Activated CD8-positive, alpha-beta memory T cell treated with anti-CD3 and anti-CD28 coated beads, Interleukin-2, amount 50 U/mL, for 48 hours (primary cell): ENCODE results near the gene TMPRSS9.
"Not testable (repeated sequence)": the region's sequence is repeated elsewhere in the genome, so short reads cannot be mapped to it uniquely, and the experiment has no call there.

Experiments
- DNase-seq: peaks from one replicate; pipeline ENCODE4 v3.0.0-alpha.2; 2020

Gene TMPRSS9

DNA sequence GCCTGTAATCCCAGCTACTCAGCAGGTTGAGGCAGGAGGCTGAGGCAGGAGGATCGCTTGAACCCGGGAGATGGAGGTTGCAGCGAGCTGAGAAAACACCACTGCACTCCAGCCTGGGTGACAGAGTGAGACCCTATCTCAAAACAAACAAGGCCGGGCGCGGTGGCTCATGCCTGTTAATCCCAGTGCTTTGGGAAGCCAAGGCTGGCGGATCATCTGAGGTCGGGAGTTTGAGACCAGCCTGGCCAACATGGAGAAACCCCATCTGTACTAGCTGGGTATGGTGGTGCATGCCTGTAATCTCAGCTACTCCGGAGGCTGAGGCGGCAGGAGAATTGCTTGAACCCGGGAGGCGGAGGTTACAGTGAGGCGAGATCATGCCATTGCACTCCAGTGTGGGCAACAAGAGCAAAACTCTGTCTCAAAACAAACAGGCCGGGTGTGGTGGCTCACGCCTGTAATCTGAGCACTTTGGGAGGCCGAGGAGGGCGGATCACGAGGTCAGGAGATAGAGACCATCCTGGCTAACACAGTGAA, 35.3 kb downstream of the TMPRSS9 start:
- not testable (repeated sequence) for DNase-seq

DNA sequence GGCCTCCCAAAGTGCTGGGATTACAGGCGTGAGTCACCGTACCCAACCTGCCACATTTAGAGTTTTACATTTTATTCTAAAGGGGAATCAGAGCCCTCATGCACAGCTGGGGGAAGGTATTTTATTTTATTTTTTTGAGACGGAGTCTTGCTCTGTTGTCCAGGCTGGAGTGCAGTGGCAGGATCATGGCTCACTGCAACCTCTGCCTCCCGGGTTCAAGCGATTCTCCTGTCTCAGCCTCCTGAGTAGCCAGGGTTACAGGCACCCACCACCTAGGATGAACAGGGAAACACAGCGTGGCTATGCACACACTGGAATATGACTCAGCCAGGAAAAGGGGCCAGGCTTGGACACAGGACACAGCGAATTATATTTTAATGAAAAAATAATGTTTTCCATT, 37.1 kb downstream of the TMPRSS9 start:
- DNase-seq = not testable (repeated sequence)

DNA sequence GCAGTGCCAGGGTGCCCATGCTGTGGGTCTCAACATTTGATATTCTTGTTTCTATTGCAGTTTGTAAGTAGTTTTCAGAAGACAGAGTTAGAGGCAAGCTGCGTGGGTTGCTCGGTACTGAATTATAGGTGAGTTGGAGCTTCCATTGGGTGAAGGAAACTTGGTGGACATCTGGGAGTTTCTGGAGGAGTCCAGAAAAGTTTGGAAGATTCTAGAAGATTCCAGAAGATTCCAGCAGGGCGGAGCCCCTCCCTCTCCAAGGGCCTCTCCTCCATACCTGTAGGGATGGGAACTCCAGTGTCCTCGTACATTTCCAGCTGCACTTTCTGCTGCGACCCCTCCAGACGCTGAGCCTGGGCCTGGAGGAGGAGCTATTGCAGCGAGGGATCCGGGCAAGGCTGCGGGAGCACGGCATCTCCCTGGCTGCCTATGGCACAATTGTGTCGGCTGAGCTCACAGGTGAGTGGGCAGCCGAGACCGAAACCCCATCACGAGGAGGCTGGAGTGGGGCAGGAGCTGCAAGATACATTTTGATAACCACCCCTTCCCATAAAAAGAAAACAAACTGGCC, 38.8 kb downstream of the TMPRSS9 start:
- no peak for DNase-seq

DNA sequence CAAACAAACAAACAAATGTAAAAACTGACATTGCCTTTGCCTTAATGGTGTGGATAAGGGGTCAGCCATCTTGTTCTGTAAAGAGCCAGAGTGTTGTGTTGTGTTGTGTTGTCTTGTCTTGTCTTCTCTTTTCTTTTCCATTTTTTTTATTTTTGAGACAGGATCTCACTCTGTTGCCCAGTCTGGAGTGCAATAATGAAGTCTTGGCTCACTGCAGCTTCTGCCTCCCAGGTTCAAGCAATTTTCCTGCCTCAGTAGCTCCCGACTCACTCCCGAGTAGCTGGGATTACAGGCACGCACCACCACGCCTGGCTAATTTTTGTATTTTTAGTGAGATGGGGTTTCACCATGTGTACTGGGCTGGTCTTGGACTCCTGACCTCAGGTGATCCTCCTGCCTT, 39.5 kb downstream of the TMPRSS9 start:
- no peak for DNase-seq

DNA sequence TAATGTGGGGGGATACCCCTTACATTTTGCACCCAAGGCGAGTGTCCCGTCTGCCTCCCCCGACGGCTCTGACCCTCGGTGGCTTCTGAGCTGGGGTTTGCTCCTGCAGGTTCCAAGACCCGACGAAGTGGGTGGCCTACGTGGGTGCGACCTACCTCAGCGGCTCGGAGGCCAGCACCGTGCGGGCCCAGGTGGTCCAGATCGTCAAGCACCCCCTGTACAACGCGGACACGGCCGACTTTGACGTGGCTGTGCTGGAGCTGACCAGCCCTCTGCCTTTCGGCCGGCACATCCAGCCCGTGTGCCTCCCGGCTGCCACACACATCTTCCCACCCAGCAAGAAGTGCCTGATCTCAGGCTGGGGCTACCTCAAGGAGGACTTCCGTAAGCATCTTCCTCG, 48.2 kb downstream of the TMPRSS9 start:
- DNase-seq = no peak

DNA sequence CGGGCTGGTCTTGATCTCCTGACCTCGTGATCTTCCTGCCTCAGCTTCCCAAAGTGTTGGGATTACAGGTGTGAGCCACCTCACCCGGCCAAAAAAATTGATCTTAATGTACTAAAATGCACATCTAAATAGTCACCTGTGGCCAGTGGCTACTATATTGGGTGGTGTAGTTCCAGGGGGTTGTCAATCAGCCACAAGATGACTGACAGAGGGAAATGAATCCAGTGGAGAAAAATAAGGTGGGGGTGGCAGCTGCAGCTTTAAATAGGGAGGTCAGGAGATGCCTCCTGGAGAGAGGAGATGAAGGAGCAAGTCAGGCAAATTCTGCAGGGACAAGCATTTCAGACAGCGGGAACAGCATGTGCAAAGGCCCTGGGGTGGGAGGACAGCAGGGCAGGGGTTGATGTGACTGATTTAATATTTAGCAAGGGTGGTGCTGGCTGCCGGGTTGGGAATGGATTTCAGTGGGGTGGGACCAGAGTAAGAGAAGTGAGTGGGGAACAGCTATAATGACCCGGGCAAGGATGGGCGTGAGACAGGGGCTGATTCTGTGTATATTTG, 49.4 kb downstream of the TMPRSS9 start:
- no peak for DNase-seq

DNA sequence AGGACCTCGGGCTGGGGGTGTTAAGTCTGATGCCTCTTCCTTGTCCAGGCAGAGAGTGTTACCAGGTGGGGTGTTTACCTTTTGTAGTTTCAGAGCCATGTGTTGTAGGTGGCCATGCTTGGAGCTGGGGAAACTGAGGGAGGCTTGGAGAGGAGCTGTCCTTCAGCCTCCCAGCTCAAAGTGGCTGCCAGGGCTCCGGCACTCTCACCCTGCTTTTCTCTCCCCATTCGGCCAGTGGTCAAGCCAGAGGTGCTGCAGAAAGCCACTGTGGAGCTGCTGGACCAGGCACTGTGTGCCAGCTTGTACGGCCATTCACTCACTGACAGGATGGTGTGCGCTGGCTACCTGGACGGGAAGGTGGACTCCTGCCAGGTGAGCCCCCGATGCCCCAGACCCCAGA, 50.0 kb downstream of the TMPRSS9 start:
- no peak for DNase-seq

DNA sequence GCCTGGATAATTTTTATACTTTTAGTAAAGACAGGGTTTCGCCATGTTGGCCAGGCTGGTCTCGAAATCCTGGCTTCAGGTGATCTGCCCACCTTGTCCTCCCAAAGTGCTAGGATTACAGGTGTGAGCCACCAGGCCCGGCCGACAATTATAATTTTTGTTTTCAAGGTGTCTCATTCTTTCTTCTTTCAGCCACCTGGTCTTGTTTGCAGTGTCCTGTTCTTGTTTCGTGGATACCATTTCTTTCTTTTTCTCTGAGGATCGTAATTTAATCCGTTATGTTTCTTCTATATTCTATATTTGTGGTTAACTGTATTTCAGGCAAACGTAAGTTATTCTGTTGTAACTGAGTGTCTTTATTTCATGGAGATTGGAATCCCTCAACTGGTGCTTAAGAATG, 51.6 kb downstream of the TMPRSS9 start:
- DNase-seq = no peak

DNA sequence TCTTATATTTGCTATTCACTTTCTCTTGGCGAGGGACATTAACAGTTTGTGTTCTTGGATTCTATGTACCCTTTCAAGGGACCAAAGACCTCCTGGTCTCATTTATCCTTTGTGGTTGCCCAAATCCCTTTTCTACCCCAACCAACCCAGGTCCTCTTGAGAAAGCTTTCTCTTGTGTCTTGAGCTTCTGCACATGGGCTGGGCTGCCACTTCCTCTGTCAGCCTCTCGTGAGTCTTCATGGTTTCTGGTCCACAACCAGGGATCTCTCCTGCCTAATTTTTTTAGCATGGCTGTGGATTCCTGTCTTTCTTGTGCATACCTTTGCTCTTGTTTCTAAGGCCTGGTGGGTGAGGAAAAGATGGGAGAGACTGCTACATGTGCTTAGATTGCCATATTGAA, 52.4 kb downstream of the TMPRSS9 start:
- DNase-seq = no peak

DNA sequence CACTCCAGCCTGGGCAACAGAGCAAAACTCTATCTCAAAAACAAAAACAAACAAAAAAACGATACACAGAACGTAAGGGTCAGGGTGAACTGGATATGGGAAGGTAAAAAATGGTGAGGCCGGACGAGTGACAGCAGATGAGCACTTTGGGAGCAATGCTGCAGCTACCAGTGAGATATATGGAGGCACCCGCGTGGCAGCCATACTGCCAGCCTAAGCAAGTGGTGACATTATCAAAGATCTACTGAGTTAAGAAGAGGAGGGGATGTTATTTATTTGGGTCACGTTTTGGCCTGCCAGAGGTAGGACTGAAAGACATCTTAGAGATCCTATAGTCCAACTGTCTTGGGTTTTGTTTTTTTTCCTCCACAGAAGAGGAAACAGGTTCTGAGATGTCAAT, 53.1 kb downstream of the TMPRSS9 start:
- DNase-seq = no peak

DNA sequence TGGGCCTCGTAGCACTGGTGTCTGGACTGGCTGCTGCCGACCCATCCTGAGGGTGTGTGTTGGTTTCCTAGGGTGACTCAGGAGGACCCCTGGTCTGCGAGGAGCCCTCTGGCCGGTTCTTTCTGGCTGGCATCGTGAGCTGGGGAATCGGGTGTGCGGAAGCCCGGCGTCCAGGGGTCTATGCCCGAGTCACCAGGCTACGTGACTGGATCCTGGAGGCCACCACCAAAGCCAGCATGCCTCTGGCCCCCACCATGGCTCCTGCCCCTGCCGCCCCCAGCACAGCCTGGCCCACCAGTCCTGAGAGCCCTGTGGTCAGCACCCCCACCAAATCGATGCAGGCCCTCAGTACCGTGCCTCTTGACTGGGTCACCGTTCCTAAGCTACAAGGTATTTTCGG, 53.6 kb downstream of the TMPRSS9 start:
- DNase-seq = no peak

DNA sequence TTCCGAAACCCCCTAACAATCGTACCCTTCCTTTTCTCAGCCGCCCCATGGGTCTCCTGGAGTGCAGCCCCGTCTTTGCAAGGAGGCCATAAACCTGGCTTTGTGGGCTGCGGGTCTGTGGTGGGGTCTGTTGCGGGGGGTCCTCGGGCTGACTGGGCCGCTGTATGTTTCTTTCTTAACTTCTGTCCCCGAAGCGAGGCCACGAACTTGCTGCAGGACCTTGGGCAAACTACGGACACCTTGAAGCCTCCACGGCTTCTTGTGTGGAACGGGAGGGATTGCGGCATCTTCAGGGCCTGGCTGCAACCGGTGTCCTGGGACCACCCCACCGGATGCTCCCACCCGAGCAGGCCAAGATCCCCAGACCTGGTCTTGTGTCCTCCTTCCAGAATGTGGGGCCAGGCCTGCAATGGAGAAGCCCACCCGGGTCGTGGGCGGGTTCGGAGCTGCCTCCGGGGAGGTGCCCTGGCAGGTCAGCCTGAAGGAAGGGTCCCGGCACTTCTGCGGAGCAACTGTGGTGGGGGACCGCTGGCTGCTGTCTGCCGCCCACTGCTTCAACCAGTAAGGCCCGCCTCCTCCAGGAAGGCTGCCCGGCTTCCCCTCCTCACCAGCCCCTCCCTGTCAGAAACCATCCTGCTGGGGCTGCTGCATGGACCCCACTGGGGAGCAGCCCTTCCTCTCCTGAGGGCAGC, 55.4 kb downstream of the TMPRSS9 start:
- no peak for DNase-seq

DNA sequence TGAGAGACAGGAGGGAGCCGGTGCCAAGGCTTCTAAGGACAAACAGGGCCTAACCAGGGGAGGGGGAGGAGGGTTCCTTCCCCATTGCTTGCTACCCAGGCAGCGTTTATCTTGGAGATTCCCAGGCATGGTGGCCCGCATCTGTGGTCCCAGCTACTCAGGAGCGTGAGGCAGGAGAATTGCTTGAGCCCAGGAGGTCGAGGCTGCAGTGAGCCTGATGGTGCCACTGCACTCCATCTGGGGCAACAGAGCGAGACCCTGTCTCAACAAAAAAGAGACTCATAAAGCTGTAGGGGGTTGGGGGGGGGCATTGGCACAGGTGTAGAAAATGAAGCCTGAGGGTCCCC, 55.9 kb downstream of the TMPRSS9 start:
- DNase-seq = no peak

DNA sequence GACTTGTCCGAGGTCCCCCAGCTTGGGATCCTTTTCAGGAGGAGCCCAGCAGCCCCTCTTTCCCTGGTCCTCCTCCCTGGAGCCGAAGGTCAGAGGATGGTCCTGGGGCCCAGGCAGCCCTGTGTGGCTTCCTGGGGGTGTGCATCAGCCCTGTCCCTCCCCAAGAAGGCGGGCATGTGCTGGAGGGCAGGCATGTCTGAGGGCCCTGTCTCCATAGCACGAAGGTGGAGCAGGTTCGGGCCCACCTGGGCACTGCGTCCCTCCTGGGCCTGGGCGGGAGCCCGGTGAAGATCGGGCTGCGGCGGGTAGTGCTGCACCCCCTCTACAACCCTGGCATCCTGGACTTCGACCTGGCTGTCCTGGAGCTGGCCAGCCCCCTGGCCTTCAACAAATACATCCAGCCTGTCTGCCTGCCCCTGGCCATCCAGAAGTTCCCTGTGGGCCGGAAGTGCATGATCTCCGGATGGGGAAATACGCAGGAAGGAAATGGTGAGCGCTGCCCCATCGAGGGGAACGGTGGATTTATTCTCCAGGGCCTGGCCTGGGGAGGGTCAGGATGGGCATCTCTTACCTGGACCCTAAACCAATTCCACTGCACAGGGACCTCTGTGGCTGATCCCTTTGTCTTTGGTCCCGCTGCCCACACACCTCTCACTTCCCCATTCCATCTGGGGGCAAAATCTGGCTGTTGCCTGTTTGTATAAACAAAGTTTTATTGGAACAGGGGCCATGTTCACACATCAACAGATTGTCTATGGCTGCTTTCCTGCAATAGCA, 56.4 kb downstream of the TMPRSS9 start:
- no peak for DNase-seq

DNA sequence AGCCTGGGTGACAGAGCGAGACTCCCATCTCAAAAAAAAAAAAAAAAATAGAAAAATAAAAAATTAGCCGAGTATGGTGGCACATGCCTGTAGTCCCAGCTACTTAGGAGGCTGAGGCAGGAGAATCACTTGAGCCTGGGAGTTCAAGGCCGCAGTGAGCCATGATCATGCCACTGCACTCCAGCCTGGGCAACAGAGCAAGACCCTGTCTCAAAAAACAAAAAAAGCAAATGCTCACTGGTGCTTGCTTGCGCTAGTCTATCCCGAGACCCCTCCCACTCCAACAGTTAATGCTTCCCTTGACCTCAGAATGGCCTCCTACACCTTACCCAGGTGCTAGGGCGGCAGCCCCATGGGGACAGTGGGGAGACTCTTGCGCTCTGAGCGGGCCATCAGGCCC, 57.4 kb downstream of the TMPRSS9 start:
- DNase-seq = not testable (repeated sequence)

DNA sequence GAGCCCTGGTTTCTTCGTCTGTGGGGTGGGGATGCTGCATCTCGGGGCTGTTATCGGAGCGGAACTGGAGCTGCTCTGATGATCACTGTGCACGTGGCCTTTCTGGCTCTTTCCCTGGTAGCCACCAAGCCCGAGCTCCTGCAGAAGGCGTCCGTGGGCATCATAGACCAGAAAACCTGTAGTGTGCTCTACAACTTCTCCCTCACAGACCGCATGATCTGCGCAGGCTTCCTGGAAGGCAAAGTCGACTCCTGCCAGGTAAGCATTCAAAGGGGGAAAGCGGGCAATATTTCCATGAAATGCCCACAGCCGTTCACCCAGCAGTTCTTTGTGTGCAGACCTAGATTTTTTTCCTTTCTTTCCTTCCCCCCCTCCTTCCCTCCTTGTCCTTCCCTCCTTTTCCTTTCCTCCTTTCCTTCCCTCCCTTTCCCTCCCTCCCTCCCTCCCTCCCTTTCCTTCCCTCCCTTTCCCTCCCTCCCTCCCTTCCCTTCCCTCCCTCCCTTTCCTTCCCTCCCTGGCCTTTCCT, 57.9 kb downstream of the TMPRSS9 start:
- no peak for DNase-seq

DNA sequence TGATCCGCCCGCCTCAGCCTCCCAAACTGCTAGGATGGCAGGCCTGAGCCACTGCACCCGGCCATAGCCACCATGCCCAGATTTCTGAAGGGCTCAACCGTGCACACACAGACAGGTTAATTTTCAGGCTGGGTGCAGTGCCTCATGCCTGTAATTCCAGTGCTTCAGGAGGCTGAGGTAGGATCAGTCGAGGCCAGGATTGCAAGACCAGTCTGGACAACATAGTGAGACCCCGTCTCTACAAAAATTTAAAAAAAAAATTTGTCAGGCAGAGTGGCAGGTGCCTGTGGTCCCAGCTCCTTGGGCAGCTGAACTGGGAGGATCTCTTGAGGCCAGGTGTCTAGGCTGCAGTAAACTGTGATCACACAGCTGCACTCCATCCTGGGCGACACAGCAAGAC, 59.7 kb downstream of the TMPRSS9 start:
- no peak for DNase-seq

DNA sequence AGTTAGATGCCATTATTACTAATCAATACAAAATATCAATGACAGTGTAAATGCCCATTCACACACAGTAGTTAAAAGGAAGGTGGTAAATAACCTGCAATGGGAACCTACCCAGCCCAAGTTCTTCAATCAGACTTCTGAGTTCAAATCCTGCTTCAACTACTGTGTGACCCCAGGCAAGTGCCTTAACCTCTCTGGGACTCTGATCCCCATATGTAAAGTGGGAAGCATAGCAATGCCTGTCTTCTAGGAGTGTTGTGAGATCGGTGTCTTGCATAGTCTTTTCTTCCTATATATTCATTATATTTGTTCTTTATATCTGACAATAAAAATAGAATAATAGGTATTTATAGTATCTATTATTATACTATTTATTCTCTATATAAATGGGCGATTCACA, 60.4 kb downstream of the TMPRSS9 start:
- no peak for DNase-seq

DNA sequence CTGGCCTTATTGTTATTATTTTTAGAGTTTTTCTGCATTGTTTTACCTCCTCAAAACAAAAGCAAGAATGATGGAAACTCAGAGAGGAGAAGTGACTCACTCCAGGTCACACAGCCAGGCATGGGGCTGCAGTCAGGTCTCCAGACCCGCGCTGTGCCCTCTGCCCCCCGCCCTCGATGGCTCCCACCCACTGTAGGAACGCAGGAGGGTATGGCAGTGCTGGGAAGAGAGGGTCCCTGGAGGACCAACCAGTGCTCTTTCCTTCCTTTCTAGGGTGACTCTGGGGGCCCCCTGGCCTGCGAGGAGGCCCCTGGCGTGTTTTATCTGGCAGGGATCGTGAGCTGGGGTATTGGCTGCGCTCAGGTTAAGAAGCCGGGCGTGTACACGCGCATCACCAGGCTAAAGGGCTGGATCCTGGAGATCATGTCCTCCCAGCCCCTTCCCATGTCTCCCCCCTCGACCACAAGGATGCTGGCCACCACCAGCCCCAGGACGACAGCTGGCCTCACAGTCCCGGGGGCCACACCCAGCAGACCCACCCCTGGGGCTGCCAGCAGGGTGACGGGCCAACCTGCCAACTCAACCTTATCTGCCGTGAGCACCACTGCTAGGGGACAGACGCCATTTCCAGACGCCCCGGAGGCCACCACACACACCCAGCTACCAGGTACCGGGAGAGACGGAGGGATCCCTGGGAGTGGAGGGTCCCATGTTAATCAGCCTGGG, 61.7 kb downstream of the TMPRSS9 start:
- no peak for DNase-seq

DNA sequence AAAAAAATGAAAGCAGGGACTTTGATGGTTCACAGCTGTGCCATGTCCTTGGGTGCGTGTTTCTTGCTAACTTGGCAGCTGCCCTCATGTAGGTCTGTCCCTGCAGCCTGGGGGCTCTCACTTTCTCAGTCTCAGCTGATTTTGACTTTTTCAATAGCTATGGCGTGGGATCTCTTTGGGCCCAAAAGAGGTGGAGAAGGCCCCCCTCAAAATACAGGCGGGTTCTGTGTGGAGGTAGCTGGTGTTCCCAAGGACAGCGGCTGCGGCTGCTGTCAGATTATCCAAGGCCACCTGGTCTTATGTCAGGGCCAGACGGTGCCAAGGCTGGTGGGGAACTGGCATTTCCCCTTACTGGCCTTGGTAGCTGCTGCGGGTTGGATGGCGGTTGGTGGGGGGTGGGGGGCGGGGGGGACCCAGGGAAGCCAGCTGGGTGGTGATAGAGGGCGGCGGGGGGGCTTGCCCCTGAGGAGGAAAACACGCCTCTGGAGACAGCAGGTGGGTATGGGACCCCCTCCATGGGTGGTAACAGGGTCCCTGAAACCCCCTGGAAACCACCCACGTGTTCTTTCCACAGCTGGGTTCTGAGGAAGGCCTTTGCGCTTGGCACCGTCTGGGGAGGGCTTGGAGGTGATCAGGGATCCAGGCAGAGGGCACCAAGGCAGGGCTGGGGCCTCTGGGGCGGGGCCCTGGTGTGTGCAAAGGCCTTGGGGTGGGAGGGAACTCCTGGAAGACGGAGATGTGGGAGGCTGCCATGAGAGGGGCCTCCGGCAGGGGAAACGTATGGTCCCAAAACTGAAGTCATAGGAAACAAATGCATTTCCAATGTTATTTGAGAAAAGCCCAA, 63.2 kb downstream of the TMPRSS9 start:
- DNase-seq = no peak

DNA sequence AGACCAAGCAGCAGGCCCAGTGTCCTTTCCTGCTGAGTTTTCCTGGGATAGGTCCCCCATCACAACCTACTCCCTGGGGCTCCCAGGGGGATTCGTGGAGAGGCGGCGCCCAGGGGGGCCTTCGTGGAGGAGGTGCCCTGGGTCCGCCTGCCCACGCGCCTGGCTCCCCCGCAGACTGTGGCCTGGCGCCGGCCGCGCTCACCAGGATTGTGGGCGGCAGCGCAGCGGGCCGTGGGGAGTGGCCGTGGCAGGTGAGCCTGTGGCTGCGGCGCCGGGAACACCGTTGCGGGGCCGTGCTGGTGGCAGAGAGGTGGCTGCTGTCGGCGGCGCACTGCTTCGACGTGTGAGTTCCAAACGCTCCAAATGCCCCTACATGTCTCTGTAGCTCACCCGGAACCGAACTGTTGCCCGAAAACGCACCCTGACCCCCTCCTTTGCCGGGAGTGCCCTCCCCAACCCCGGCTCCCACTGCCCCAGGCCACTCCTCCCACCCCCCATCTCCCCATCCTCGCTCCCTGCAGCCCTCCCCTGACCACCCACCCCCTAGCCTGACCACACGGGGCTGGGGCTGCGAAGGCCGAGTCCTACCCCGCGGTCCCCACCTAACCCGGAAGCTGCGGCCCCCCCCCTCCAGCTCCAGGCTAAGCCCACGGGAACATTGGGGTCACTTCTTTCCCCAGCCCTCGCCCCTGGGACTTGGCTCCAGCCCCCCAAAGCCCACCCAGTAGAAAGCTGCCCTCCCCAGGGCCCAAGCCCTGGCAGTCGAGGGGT, 64.0 kb downstream of the TMPRSS9 start:
- DNase-seq = no peak
